NCI-H2081 (cell line): ENCODE measurements around the gene RABEP2.
"Not testable (repeated sequence)": the region's sequence is repeated elsewhere in the genome, so short reads cannot be mapped to it uniquely, and the experiment has no call there.

Experiments used
- DNase-seq, 2 experiments: peaks; one replicate each; lab custom pipeline; 2025; lab: John Stamatoyannopoulos, UW

RABEP2 gene

GRCh38 chr16:28903344-28904042, 21.5 kb downstream of the RABEP2 start:
- no peak for DNase-seq

- no peak for DNase-seq
These were observed 22.1 kb downstream of the RABEP2 start for GRCh38 chr16:28902909-28903308.

DNA sequence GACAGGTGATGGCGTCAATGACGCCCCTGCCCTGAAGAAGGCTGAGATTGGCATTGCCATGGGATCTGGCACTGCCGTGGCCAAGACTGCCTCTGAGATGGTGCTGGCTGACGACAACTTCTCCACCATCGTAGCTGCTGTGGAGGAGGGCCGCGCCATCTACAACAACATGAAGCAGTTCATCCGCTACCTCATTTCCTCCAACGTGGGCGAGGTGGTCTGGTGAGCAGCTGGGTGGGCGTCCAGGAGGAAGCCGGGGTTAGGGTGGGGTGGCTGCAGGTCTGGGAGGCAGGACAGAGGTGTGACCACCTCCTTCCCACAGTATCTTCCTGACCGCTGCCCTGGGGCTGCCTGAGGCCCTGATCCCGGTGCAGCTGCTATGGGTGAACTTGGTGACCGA, 23.2 kb downstream of the RABEP2 start:
- DNase-seq: no peak

- no peak for DNase-seq
These were observed 24.4 kb downstream of the RABEP2 start for GRCh38 chr16:28900601-28901000.

DNA sequence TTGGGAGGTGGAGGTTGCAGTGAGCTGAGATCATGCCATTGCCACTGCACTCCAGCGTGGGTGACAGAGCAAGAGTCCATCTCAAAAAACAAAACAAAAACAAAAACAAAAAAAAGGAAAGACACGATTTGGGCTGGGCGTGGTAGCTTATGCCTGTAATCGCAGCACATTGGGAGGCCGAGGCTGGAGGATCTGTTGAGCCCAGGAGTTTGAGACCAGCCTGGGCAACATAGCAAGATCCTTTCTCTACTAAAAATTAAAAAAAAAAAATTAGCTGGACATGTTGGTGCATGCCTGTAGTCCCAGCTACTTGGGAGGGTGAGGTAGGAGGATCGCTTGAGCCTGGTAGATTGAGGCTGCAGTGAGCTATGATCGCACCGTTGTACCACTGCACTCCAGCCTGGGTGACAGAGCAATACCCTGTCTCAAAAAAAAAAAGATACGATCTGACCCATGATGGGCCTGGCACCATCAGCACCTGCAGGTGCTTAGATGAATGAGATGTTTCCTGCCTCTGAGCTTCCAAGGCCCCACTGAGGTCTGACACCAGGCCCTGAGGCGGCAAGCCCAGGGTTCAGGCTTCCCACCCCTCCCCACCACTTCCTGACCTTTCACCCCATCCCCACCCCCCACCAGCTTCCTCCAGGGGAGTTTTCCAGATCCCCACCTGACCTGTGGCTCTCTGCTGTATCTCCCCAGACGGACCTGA, 25.0 kb downstream of the RABEP2 start:
- no peak for DNase-seq

DNA sequence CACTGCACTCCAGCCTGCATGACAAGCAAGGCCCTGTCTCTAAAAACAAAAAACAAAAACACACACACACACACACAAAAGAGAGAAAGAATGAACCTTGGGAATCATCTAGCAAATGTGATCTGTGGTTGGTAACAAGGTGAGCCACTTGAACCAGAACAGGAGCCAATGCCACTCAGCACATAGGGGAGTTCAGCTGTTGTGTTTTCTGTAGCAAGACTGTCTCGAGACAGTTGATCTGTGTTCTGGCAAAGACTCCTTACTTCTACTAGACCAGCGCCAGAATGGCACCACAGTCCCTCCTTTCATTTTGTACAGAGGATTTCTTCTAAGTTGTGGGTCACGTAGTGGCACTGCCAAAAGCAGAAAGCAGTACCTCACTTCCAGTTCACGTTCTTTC, 26.1 kb downstream of the RABEP2 start:
- DNase-seq: no peak

DNA sequence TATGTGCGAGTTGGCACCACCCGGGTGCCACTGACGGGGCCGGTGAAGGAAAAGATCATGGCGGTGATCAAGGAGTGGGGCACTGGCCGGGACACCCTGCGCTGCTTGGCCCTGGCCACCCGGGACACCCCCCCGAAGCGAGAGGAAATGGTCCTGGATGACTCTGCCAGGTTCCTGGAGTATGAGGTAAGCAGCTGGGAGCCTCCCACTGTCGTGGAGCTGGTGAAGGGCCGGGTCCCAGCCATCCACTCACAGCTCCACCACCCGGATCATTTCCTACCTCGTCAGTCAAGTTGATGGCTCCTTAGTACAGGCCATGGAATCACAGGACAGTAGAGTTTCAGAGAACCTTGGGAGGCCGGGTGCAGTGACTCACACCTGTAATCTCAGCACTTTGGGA, 26.8 kb downstream of the RABEP2 start:
- DNase-seq: no peak

- no peak for DNase-seq
These were observed 27.2 kb downstream of the RABEP2 start for GRCh38 chr16:28897826-28898225.

- no peak for DNase-seq
These were observed 29.4 kb downstream of the RABEP2 start for GRCh38 chr16:28895609-28896008.

GRCh38 chr16:28893291-28893690, 31.7 kb downstream of the RABEP2 start:
- no peak for DNase-seq

GRCh38 chr16:28891964-28892890, 32.8 kb downstream of the RABEP2 start:
- no peak for DNase-seq

DNA sequence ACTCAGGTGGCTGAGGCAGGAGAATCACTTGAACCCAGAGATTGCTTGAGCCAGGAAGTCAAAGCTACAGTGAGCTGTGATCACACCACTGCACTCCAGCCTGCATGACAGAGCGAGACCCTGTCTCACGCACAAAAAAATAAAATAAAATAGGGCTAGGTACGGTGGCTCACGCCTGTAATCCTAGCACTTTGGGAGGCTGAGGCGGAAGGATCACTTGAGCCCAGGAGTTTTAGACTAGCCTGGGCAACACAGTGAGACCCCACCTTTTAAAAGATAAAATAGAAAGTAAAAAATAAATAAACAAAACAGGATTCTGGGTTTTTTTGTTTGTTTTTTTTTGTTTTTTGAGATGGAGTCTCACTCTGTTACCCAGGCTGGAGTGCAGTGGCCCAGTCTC, 34.7 kb downstream of the RABEP2 start:
- DNase-seq: not testable (repeated sequence)

GRCh38 chr16:28886945-28887344, 38.1 kb downstream of the RABEP2 start:
- DNase-seq: no peak

GRCh38 chr16:28884045-28884444, 41.0 kb downstream of the RABEP2 start:
- no peak for DNase-seq

DNA sequence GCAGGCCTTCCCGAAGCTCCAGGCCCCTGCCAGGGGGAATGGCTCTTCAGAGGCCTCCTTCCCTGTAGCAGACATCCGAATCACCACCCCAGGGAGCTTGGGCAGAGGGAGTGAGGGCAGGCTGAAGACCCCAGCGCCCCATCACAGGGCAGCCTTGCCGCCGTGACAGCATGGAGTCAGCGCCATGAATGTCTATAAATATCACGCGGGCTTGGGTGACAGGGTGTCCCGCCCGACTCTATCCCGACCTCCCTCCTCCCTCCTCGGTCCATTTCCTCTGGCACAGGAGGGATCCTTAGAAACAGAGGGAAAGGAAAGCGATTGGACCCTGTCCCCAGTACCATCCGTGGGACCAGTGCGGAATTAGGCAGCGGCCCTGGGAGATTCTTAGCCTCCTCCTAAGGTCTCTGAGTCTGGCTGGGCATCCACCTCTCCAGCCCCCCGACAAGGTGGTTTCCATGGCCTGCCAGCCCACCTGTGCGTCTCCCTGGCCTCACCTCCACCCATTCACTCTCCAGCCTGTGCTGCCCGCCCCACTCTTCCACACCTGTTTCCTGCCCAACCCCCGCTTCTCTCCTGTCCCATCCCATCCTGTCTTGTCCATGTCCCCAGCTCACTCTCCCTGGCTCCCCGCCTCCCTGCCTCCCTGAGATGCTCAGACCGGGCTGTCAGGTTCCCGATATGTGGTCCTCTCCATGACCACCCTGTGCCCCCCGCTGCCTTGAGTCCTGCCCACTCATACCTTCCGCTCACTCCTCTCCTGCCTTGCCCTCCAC, 41.6 kb downstream of the RABEP2 start:
- no peak for DNase-seq

GRCh38 chr16:28882551-28883160, 42.4 kb downstream of the RABEP2 start:
- DNase-seq: no peak

- not testable (repeated sequence) for DNase-seq
These were observed 43.5 kb downstream of the RABEP2 start for GRCh38 chr16:28881565-28881964.

DNA sequence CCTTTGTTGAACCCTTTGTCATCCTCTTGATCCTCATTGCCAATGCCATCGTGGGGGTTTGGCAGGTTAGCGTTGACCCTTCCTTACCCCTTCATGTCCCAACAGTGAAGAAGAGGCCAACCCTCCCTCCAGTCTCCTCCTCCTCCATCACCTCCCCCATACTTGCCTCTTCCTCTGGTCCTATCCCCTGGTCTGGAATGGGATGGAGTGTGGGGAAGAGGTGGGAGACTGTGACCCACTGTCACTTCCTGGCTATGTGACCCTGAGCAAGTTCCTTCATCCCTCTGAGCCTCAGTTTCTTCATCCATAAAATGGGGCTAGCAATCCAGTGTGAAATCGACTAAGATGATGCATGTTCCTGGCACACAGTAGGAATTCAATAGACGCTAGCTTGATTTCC, 44.1 kb downstream of the RABEP2 start:
- DNase-seq: no peak

DNA sequence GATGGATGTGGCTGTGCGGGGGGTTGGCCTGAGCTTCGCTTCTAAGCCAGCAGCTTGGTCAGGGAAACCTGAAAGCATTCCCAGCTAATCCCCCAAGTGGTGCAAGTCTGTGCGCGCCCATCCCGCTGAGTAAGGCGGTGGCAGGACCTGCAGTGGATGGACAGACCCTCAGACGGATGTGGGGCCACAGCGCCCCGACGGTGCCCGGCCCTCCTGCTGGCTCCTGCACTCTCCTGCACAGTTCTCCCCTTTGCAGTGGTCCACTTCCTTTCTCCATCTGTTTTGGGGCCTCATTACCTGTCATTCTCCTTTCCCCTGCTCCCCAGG, 44.5 kb downstream of the RABEP2 start:
- no peak for DNase-seq

DNA sequence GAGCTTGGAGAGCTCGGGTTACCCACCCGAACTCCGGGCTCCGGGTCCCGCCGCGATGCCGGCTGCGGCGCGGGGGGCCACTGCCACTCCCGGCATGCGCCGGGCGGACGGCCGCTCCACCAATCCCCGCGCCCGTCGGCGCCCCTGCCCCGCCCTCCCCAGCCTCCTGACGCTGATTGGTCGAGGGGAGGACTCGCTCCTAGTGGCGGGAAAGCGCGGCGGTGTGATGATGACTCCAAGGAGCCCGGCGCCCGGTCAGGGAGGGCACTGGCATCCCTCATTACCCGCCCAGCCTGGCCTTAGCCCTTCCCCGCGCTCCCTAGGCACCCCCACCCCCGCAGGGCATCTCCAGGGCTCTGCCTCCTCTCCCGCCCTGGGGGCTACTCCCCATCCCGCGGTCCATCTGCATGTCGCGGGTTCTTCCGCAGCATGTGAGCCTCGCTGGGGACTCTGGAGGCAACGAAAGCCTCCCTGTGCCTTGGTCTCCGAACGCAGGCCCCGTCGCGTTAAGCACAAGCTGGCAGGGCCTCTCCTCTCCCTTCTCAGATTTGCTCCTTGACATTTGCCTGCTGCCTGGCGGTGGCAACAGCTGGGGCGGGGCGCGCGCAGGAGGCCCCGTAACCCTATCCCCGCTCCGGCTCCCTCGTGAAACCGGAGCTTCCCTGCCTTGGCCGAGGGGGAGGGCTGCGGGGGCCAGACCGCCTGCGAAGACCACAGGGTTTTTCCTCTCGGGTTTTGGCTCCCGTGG, 45.0 kb downstream of the RABEP2 start:
- DNase-seq: peak; percentile 65 to 84
